HEK293 (cell line): ENCODE results near the gene HELLS.
A peak's percentile ranks its signal among the peaks of the same experiment; 100 is the strongest.
"Not testable (repeated sequence)": the region's sequence is repeated elsewhere in the genome, so short reads cannot be mapped to it uniquely, and the experiment has no call there.

Source experiments
- CTCF ChIA-PET: fragments of 350-600 bp; formaldehyde crosslinking; extraction: SDS; loops from one replicate; lab custom pipeline; 2021; ENCODE audit warnings: antibody characterized with exemption; lab: Yijun Ruan, JAX
- POLR2A ChIA-PET: fragments of 300-600 bp; formaldehyde crosslinking; extraction: SDS; loops from one replicate; lab custom pipeline; 2020; ENCODE audit warnings: antibody characterized with exemption, inconsistent platforms; lab: Yijun Ruan, JAX
- H3K27ac ChIP-seq: fragments of 200-500 bp; sonication (Bioruptor generic); 2 replicates; pipeline ENCODE4 v1.5.1; 2014; ENCODE audit warnings: low read depth, low read length, control low read depth, inconsistent platforms; ENCODE audit errors: extremely low read depth
- H3K36me3 ChIP-seq, 2 experiments: fragments of 200-500 bp in 1 of 2; sonication (Bioruptor generic) in 1 of 2; 1 replicate in 1 of 2; 2 replicates in 1 of 2; pipeline ENCODE4 v1.5.1; 2014 to 2017; ENCODE audit warnings: inconsistent platforms in 2 of 2, low read length in 2 of 2; ENCODE audit not compliant: control insufficient read depth in 2 of 2, insufficient read depth in 1 of 2
- H3K4me1 ChIP-seq: fragments of 200-500 bp; sonication (Bioruptor generic); 2 replicates; pipeline ENCODE4 v1.5.1; 2014; ENCODE audit warnings: mild to moderate bottlenecking, low read length, inconsistent platforms; ENCODE audit not compliant: control insufficient read depth, insufficient read depth
- H3K4me3 ChIP-seq: 2 replicates; pipeline ENCODE4 v1.5.1; 2011; ENCODE audit warnings: low read depth, mild to moderate bottlenecking, control low read depth, low read length, moderate library complexity
- H3K9me3 ChIP-seq: fragments of 200-500 bp; sonication (Bioruptor generic); 2 replicates; pipeline ENCODE4 v1.5.1; 2014; ENCODE audit warnings: low read depth, low read length, inconsistent platforms; ENCODE audit not compliant: control insufficient read depth, insufficient read depth
- GLI2 ChIP-seq: fragments of 450-650 bp; formaldehyde crosslinking; IDR thresholded peaks from 2 replicates; pipeline ENCODE4; 2017; ENCODE audit warnings: missing biosample characterization, missing genetic modification characterization, low read depth, borderline replicate concordance
- HOXD13 ChIP-seq: sonication (generic); formaldehyde crosslinking; IDR thresholded peaks from 2 replicates; pipeline ENCODE4 v1.8.0; 2022; ENCODE audit warnings: missing genetic modification reagents, borderline replicate concordance
- OSR2 ChIP-seq: fragments of 450-650 bp; formaldehyde crosslinking; IDR thresholded peaks from 2 replicates; pipeline ENCODE4 v1.5.1; 2016; ENCODE audit warnings: missing biosample characterization, missing genetic modification characterization
- PRDM6 ChIP-seq: fragments of 450-650 bp; formaldehyde crosslinking; IDR thresholded peaks from 2 replicates; pipeline ENCODE4 v1.5.1; 2017; ENCODE audit warnings: missing biosample characterization, missing genetic modification characterization
- REST ChIP-seq: fragments of 450-650 bp; formaldehyde crosslinking; IDR thresholded peaks from 2 replicates; pipeline ENCODE4 v1.5.1; 2016; ENCODE audit warnings: missing biosample characterization, missing genetic modification characterization
- SETDB1 ChIP-seq: IDR thresholded peaks from one replicate; pipeline ENCODE4 v1.6.1; 2017; ENCODE audit warnings: mild to moderate bottlenecking, low read length, moderate library complexity, mixed read lengths; ENCODE audit not compliant: insufficient read length
- SP2 ChIP-seq: fragments of 450-650 bp; formaldehyde crosslinking; IDR thresholded peaks from 2 replicates; pipeline ENCODE4 v1.5.1; 2016; ENCODE audit warnings: missing biosample characterization, missing genetic modification characterization
- YY1 ChIP-seq: fragments of 450-650 bp; formaldehyde crosslinking; IDR thresholded peaks from 2 replicates; pipeline ENCODE4 v1.5.1; 2018; ENCODE audit warnings: missing biosample characterization, missing genetic modification characterization
- YY2 ChIP-seq: fragments of 450-650 bp; formaldehyde crosslinking; IDR thresholded peaks from 2 replicates; pipeline ENCODE4 v1.5.1; 2016; ENCODE audit warnings: missing biosample characterization, missing genetic modification characterization
- ZBTB26 ChIP-seq: fragments of 450-650 bp; formaldehyde crosslinking; optimal IDR thresholded peaks from 2 replicates; pipeline ENCODE3; 2016; ENCODE audit warnings: missing biosample characterization, mild to moderate bottlenecking, missing genetic modification characterization
- ZNF133 ChIP-seq: fragments of 450-650 bp; formaldehyde crosslinking; IDR thresholded peaks from 2 replicates; pipeline ENCODE4 v1.5.1; 2016; ENCODE audit warnings: missing biosample characterization, missing genetic modification characterization
- ZNF138 ChIP-seq: fragments of 450-650 bp; formaldehyde crosslinking; IDR thresholded peaks from 2 replicates; pipeline ENCODE4 v1.5.1; 2016; ENCODE audit warnings: missing biosample characterization, missing genetic modification characterization, borderline replicate concordance
- ZNF148 ChIP-seq: fragments of 450-650 bp; formaldehyde crosslinking; IDR thresholded peaks from 2 replicates; pipeline ENCODE4 v1.5.0; 2017; ENCODE audit warnings: missing biosample characterization, missing genetic modification characterization, borderline replicate concordance
- ZNF175 ChIP-seq: fragments of 450-650 bp; formaldehyde crosslinking; IDR thresholded peaks from 2 replicates; pipeline ENCODE4 v1.5.1; 2016; ENCODE audit warnings: missing biosample characterization, missing genetic modification characterization
- ZNF280D ChIP-seq: fragments of 450-650 bp; formaldehyde crosslinking; IDR thresholded peaks from 2 replicates; pipeline ENCODE4 v1.5.1; 2016; ENCODE audit warnings: missing biosample characterization, missing genetic modification characterization
- ZNF354C ChIP-seq: fragments of 450-650 bp; formaldehyde crosslinking; IDR thresholded peaks from 2 replicates; pipeline ENCODE4 v1.5.1; 2016; ENCODE audit warnings: missing biosample characterization, missing genetic modification characterization, low read depth, borderline replicate concordance
- ZNF529 ChIP-seq: fragments of 450-650 bp; formaldehyde crosslinking; IDR thresholded peaks from 2 replicates; pipeline ENCODE4 v1.5.1; 2017; ENCODE audit warnings: missing genetic modification characterization, missing biosample characterization; ENCODE audit not compliant: insufficient replicate concordance
- ZNF544 ChIP-seq: fragments of 450-650 bp; formaldehyde crosslinking; IDR thresholded peaks from 2 replicates; pipeline ENCODE4 v1.5.0; 2017; ENCODE audit warnings: missing biosample characterization, missing genetic modification characterization
- ZNF585B ChIP-seq: fragments of 450-650 bp; formaldehyde crosslinking; IDR thresholded peaks from 2 replicates; pipeline ENCODE4 v1.5.1; 2016; ENCODE audit warnings: missing biosample characterization, missing genetic modification characterization
- ZNF626 ChIP-seq: fragments of 450-650 bp; sonication (Bioruptor Pico); formaldehyde crosslinking; IDR thresholded peaks from 2 replicates; pipeline ENCODE4 v1.5.1; 2018; ENCODE audit warnings: missing biosample characterization, missing genetic modification characterization, inconsistent platforms

Gene HELLS

GRCh38 chr10:94632954-94633353 is 87.4 kb downstream of the HELLS start:
- TF ChIP-seq ZNF585B (tag by site-specific recombination): peak; percentile 84
- no peak for TF ChIP-seq SP2 (tag by site-specific recombination)
- POLR2A ChIA-PET: no interaction called here
- H3K9me3 ChIP-seq: no peaks in the 10 kb centered on the region
- no peak overlapping the region for H3K4me3 ChIP-seq
- no peaks in the 10 kb centered on the region for H3K4me1 ChIP-seq
- no peaks in the 10 kb centered on the region for H3K36me3 ChIP-seq
- CTCF ChIA-PET: no interaction called here
- H3K27ac ChIP-seq: no peak overlapping the region

- H3K36me3 ChIP-seq, H3K27ac ChIP-seq, POLR2A ChIA-PET, H3K4me1 ChIP-seq, CTCF ChIA-PET: not testable (repeated sequence)
- TF ChIP-seq SETDB1: peak; percentile 80
- TF ChIP-seq ZNF529 (tag by site-specific recombination): peak; percentile 89
- TF ChIP-seq, all 188 proteins: peak for 2; not testable (repeated sequence) for 186
- not testable (repeated sequence) for H3K9me3 ChIP-seq, H3K4me3 ChIP-seq
Observed at GRCh38 chr10:94638097-94638496, 92.5 kb downstream of the HELLS start.

- no peak overlapping the region for H3K4me3 ChIP-seq
- no peaks in the 10 kb centered on the region for H3K4me1 ChIP-seq
- CTCF ChIA-PET: interaction anchor here (1.1 kb wide), 1 partner anchor 10 kb away, joined by 6 read pairs; no protein-coding TSS in a partner anchor
- H3K27ac ChIP-seq: no peak overlapping the region
- no peaks in the 10 kb centered on the region for H3K9me3 ChIP-seq
- POLR2A ChIA-PET: no interaction called here
- H3K36me3 ChIP-seq: no peaks in the 10 kb centered on the region
- TF ChIP-seq HOXD13 (CRISPR knock-in tag) (no peak), REST (tag by site-specific recombination) (no peak), YY1 (tag by site-specific recombination) (no peak), OSR2 (tag by site-specific recombination) (no peak), ZNF280D (tag by site-specific recombination) (no peak), PRDM6 (tag by site-specific recombination) (no peak), ZNF133 (tag by site-specific recombination) (no peak), ZBTB26 (tag by site-specific recombination) (no peak), YY2 (tag by site-specific recombination) (no peak), ZNF175 (tag by site-specific recombination) (no peak), ZNF354C (tag by site-specific recombination) (no peak), ZNF138 (tag by site-specific recombination) (no peak), ZNF148 (tag by site-specific recombination) (no peak), ZNF626 (tag by site-specific recombination) (no peak), GLI2 (no peak), ZNF544 (tag by site-specific recombination) (no peak)
Observed at GRCh38 chr10:94639902-94640301, 94.3 kb downstream of the HELLS start.
